Measurements from ENCODE around the gene TWIST1. TPM values are rescaled to one million over a fixed set of nuclear protein-coding genes. Genes with fewer than 3 reads are reported as not detected.

TWIST1 gene
- total RNA-seq, 4 donors from 2014 or later, result 3.8 to 7.8 (median 5.0) TPM

DNA sequence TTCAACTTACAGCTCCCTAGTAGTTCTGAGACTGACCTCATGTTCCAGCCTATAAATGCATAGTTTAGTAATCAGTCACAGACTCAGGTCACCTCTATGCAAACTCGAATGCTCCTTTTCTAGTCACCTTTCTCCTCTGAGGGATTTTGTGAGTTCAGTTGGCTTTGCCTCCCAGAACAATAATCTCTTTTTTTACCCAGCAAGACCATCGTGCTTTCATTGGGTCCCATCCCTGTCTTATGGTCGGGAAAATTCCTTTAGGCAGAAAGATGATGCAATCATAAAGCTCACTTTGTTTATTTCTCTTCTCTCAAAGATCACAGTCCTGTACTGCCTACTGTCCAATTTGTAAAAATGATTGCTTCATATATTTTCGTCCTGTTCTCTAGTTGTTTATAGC is 38.4 kb downstream of the TWIST1 start:
- H3K9me3 ChIP-seq, result no peaks in the 10 kb centered on the region
- H3K4me1 ChIP-seq, result no peaks in the 10 kb centered on the region
- no peaks in the 10 kb centered on the region for H3K27me3 ChIP-seq
- H3K4me3 ChIP-seq (replicated peaks in 1 of 3), result no peak overlapping the region
- no peaks in the 10 kb centered on the region for H3K36me3 ChIP-seq
- intact Hi-C loops (cut with DNase I), result no loop called here
- DNase-seq, result no peak
- WGBS, 2 donors, result 77 to 78% methylated on average over 4 of the region's 4 CpGs
- H3K27ac ChIP-seq, result no peak overlapping the region
- TF ChIP-seq, protein P1, sequence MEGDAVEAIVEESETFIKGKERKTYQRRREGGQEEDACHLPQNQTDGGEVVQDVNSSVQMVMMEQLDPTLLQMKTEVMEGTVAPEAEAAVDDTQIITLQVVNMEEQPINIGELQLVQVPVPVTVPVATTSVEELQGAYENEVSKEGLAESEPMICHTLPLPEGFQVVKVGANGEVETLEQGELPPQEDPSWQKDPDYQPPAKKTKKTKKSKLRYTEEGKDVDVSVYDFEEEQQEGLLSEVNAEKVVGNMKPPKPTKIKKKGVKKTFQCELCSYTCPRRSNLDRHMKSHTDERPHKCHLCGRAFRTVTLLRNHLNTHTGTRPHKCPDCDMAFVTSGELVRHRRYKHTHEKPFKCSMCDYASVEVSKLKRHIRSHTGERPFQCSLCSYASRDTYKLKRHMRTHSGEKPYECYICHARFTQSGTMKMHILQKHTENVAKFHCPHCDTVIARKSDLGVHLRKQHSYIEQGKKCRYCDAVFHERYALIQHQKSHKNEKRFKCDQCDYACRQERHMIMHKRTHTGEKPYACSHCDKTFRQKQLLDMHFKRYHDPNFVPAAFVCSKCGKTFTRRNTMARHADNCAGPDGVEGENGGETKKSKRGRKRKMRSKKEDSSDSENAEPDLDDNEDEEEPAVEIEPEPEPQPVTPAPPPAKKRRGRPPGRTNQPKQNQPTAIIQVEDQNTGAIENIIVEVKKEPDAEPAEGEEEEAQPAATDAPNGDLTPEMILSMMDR (IDR thresholded peaks at IDR 0.05), result no peak
- TF ChIP-seq POLR2A (IDR thresholded peaks at IDR 0.05), result no peak

DNA sequence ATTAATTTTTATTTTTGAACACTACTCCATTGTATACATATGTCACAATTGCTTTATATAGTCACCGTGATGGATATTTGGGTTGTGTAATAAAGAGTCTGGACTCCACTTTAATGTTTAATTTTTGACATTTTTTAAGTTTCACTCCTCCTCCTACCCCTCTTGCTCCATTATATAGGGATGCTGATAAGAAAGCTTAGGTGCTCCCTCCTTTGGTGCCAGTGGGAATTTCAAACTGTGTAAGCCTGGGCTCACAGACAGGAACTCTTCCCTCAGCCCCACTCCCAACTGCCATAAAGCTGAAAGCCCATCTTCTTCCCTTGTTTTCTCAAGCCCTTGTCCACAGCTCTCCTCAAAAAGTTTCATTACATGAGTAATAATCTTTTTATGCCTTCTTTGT is 47.6 kb downstream of the TWIST1 start:
- Histone ChIP-seq H3K27me3 (no peaks in the 10 kb centered on the region), H3K27ac (no peak overlapping the region), H3K36me3 (no peaks in the 10 kb centered on the region), H3K9me3 (no peaks in the 10 kb centered on the region), H3K4me3 (replicated peaks in 1 of 3) (no peak overlapping the region), H3K4me1 (no peaks in the 10 kb centered on the region)
- no peak for DNase-seq
- intact Hi-C loops (cut with DNase I), result no loop called here
- TF ChIP-seq POLR2A (IDR thresholded peaks at IDR 0.05), result no peak
- TF ChIP-seq, protein P1 (IDR thresholded peaks at IDR 0.05), result no peak
- WGBS, 2 donors, result 61 to 67% methylated on average over 1 of the region's 1 CpG

DNA sequence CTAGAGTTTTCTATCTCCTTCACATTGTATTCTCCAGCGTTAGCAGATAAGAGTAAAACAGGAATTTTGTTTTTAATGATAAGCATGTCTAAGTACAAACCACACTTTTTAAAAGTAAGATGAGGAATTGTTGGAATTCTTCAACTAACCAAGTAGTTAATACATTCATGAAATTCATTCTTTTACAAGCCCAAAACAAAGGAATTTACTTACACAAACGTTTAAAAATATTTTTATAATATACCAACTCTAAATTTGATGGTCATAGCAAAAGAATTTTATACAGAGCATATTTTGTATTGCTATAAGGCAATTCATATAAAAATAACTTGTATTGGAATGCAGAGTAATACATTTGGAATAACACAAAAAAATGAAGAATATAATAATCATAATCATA is 51.3 kb downstream of the TWIST1 start:
- H3K36me3 ChIP-seq, result no peaks in the 10 kb centered on the region
- no peak overlapping the region for H3K4me3 ChIP-seq (replicated peaks in 1 of 3)
- H3K27ac ChIP-seq, result no peak overlapping the region
- 22 to 38% methylated on average over 2 of the region's 2 CpGs for WGBS, 2 donors
- no peaks in the 10 kb centered on the region for H3K9me3 ChIP-seq
- no peak for DNase-seq
- H3K27me3 ChIP-seq, result no peaks in the 10 kb centered on the region
- H3K4me1 ChIP-seq, result no peaks in the 10 kb centered on the region
- TF ChIP-seq POLR2A (IDR thresholded peaks at IDR 0.05), result no peak
- TF ChIP-seq, protein P1 (IDR thresholded peaks at IDR 0.05), result no peak
- intact Hi-C loops (cut with DNase I), result no loop called here

Other genes starting within 250 kb of the TWIST1 start
- gene FERD3L, start 27.8 kb upstream of the TWIST1 start, total RNA-seq, result not detected

All from thyroid gland (tissue), 4 donors.